CD4-positive, CD25-positive, alpha-beta regulatory T cell (primary cell): ENCODE measurements around the gene KRT76. TPM values are rescaled to one million over a fixed set of nuclear protein-coding genes. Genes with fewer than 3 reads are reported as not detected.

ENCODE experiments used
- ATAC-seq, 2 donors: fragments of 150-1000 bp; cut with Tn5 transposase; one replicate each; pipeline ENCODE4 v1.10.0; 2021; ENCODE audit warnings: low read depth in 2 of 2, moderate number of reproducible peaks in 2 of 2, moderate library complexity in 1 of 2
- DNase-seq, 3 donors: peaks; one replicate each; pipeline versions ENCODE4 v3.0.0 to v3.0.0-alpha.2; 2012 to 2022; ENCODE audit warnings: mixed read lengths in 1 of 3
- H3K27ac ChIP-seq: one replicate; pipeline ENCODE4 v1.7.0; 2013; ENCODE audit warnings: mild to moderate bottlenecking, low read length; ENCODE audit not compliant: insufficient read depth, poor library complexity, severe bottlenecking
- H3K27me3 ChIP-seq: one replicate; pipeline ENCODE4 v1.7.0; 2013; ENCODE audit warnings: low read length; ENCODE audit not compliant: control insufficient read depth, insufficient read depth
- H3K36me3 ChIP-seq: one replicate; pipeline ENCODE4 v1.7.0; 2013; ENCODE audit warnings: mild to moderate bottlenecking, low read length, moderate library complexity; ENCODE audit not compliant: control insufficient read depth, insufficient read depth
- H3K4me1 ChIP-seq: 2 replicates; pipeline ENCODE4 v1.7.0; 2013; ENCODE audit warnings: mild to moderate bottlenecking, low read length; ENCODE audit not compliant: insufficient read depth, control insufficient read depth, poor library complexity, severe bottlenecking
- H3K4me3 ChIP-seq: one replicate; pipeline ENCODE4 v1.7.0; 2013; ENCODE audit warnings: low read depth, mild to moderate bottlenecking, low read length, moderate library complexity
- H3K9me3 ChIP-seq, 2 experiments: 1 replicate in 1 of 2; 2 replicates in 1 of 2; pipeline ENCODE4 v1.7.0; 2013; ENCODE audit warnings: low read length in 2 of 2, mild to moderate bottlenecking in 1 of 2, moderate library complexity in 1 of 2; ENCODE audit not compliant: control insufficient read depth in 2 of 2
- H3K27ac Mint-ChIP-seq, 3 donors: one replicate each; pipeline ENCODE4 v1.8.0; 2020 to 2022; ENCODE audit warnings: mild to moderate bottlenecking in 3 of 3, mixed read lengths in 3 of 3, moderate library complexity in 2 of 3
- H3K27me3 Mint-ChIP-seq: one replicate; pipeline ENCODE4 v1.8.0; 2022; ENCODE audit warnings: mild to moderate bottlenecking, mixed read lengths
- H3K36me3 Mint-ChIP-seq: one replicate; pipeline ENCODE4 v1.8.0; 2020; ENCODE audit warnings: mixed read lengths
- H3K4me1 Mint-ChIP-seq, 4 donors: one replicate each; pipeline ENCODE4 v1.8.0; 2020 to 2022; ENCODE audit warnings: mixed read lengths in 4 of 4, mild to moderate bottlenecking in 1 of 4
- H3K4me3 Mint-ChIP-seq, 4 donors: one replicate each; pipeline ENCODE4 v1.8.0; 2020 to 2022; ENCODE audit warnings: mild to moderate bottlenecking in 4 of 4, mixed read lengths in 4 of 4, moderate library complexity in 3 of 4
- H3K9me3 Mint-ChIP-seq, 7 donors: one replicate each; pipeline ENCODE4 v1.8.0; 2020 to 2022; ENCODE audit warnings: mixed read lengths in 7 of 7, mild to moderate bottlenecking in 3 of 7, moderate library complexity in 2 of 7
- polyA plus RNA-seq, 4 donors: library from polyadenylated mRNA; unstranded; fragments of 300-500 nt; fragmentation: Illumina TruSeq; gene quantifications; one replicate each; pipeline ENCODE4 v1.2.3, GENCODE V29; 2021
- total RNA-seq: library from RNA; stranded (reverse); gene quantifications from one replicate; pipeline ENCODE4 v1.2.3, GENCODE V29; 2022

KRT76 gene
- total and polyA plus RNA-seq, 5 donors from 2014 or later, result not detected

GRCh38 chr12:52784909-52785308 is 7.8 kb upstream of the KRT76 start:
- H3K27ac Mint-ChIP-seq, result no peak overlapping the region
- peaks cover 0 to 10% (median 0%) of the 10 kb centered on the region in 4 donors for H3K4me1 Mint-ChIP-seq
- peaks cover 0 to 3% (median 0%) of the 10 kb centered on the region in 7 donors for H3K9me3 Mint-ChIP-seq
- H3K27me3 Mint-ChIP-seq, result peaks cover 32% of the 10 kb centered on the region
- no peak for DNase-seq
- H3K36me3 Mint-ChIP-seq, result no peaks in the 10 kb centered on the region
- H3K36me3 ChIP-seq, result no peaks in the 10 kb centered on the region
- H3K4me3 Mint-ChIP-seq, result no peak overlapping the region
- H3K4me1 ChIP-seq, result no peaks in the 10 kb centered on the region
- H3K27ac ChIP-seq, result no peak overlapping the region
- no peaks in the 10 kb centered on the region for H3K9me3 ChIP-seq
- H3K4me3 ChIP-seq, result no peak overlapping the region
- peaks cover 3% of the 10 kb centered on the region for H3K27me3 ChIP-seq
- no peak for ATAC-seq

DNA sequence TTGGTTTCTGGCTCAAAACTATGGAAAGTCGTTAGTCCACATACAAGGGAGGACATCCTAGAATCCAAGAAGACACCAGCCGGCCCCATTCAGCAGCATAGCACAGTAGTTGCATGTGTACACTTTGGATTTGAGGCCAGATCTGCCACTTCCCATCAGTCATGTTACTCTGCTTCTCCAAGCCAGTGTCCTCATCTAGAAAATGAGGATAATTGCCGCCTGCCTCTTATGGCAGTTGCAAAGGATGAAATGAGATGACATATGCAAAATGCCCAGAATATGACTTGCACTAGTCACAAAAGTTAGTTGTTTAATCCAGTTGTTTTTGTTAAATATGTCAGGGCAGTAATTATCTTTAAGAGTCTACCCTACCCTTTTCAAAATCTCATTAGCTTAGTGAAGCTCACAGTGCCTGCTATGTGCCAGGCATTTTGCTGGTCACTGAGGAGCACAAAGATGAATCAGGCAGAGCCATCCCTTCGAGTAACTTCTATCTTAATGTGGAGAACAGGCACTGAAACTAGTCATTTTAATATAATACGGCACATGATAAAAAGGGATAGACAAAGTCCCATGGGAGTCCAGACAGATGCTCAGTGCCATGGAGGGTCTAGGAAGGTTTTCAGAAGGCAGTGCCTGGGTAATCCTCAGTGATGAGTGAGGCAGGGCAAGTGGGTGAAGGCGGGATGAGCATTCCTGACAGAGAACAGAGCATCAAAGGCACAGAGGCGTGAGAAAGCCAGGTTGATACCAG is 6.6 kb upstream of the KRT76 start:
- H3K4me3 Mint-ChIP-seq, result no peak overlapping the region
- Histone ChIP-seq H3K4me1 (no peaks in the 10 kb centered on the region), H3K4me3 (no peak overlapping the region), H3K27ac (no peak overlapping the region), H3K27me3 (peaks cover 3% of the 10 kb centered on the region), H3K9me3 (no peaks in the 10 kb centered on the region), H3K36me3 (no peaks in the 10 kb centered on the region)
- H3K27me3 Mint-ChIP-seq, result peaks cover 23% of the 10 kb centered on the region
- no peaks in the 10 kb centered on the region for H3K36me3 Mint-ChIP-seq
- no peak for ATAC-seq
- no peaks in the 10 kb centered on the region for H3K4me1 Mint-ChIP-seq
- no peak overlapping the region for H3K27ac Mint-ChIP-seq
- DNase-seq, result no peak
- H3K9me3 Mint-ChIP-seq, result peaks cover 0 to 3% (median 0%) of the 10 kb centered on the region in 7 donors

DNA sequence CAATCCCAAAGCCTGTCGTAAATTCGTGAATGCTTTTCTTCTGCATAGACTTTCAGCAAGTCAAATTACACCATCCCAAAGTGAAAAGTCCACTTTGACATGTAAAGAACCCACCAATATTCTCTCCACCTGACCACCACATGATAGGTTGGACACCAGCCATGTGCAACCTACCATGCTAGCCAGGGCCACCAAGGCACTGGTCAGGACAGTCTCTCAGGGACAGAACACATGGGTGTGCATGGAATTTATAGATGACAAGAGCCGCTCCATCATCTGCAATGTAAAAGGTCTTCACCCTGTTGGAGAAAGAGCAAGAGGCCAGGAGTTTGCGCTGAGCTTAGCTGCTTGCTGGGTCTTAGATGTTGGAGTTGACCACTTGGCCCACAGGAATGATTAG is 5.4 kb upstream of the KRT76 start:
- Mint-ChIP-seq H3K36me3 (no peaks in the 10 kb centered on the region), H3K4me3 (no peak overlapping the region), H3K27me3 (peaks cover 27% of the 10 kb centered on the region), H3K9me3 (peaks cover 0 to 3% (median 0%) of the 10 kb centered on the region in 7 donors), H3K4me1 (no peaks in the 10 kb centered on the region), H3K27ac (no peak overlapping the region)
- H3K4me3 ChIP-seq, result no peak overlapping the region
- DNase-seq (no peak), ATAC-seq (no peak)
- H3K27ac ChIP-seq, result no peak overlapping the region
- no peaks in the 10 kb centered on the region for H3K36me3 ChIP-seq
- H3K4me1 ChIP-seq, result no peaks in the 10 kb centered on the region
- peaks cover 3% of the 10 kb centered on the region for H3K27me3 ChIP-seq
- H3K9me3 ChIP-seq, result no peaks in the 10 kb centered on the region

- H3K36me3 Mint-ChIP-seq, result no peaks in the 10 kb centered on the region
- H3K4me1 ChIP-seq, result no peaks in the 10 kb centered on the region
- no peak for DNase-seq
- no peak for ATAC-seq
- no peak overlapping the region for H3K27ac ChIP-seq
- peaks cover 27% of the 10 kb centered on the region for H3K27me3 Mint-ChIP-seq
- H3K4me3 Mint-ChIP-seq, result no peak overlapping the region
- no peaks in the 10 kb centered on the region for H3K4me1 Mint-ChIP-seq
- H3K4me3 ChIP-seq, result no peak overlapping the region
- H3K9me3 Mint-ChIP-seq, result peaks cover 0 to 3% (median 0%) of the 10 kb centered on the region in 7 donors
- no peaks in the 10 kb centered on the region for H3K36me3 ChIP-seq
- H3K27me3 ChIP-seq, result peaks cover 3% of the 10 kb centered on the region
- H3K27ac Mint-ChIP-seq, result peak overlapping the region in 1 of 3 donors; percentile 6
- no peaks in the 10 kb centered on the region for H3K9me3 ChIP-seq
Observed at GRCh38 chr12:52781399-52782082, 4.4 kb upstream of the KRT76 start.

- Histone ChIP-seq H3K27me3 (peaks cover 3% of the 10 kb centered on the region), H3K9me3 (no peaks in the 10 kb centered on the region), H3K36me3 (no peaks in the 10 kb centered on the region), H3K4me1 (no peaks in the 10 kb centered on the region), H3K27ac (no peak overlapping the region), H3K4me3 (no peak overlapping the region)
- Mint-ChIP-seq H3K9me3 (peaks cover 0 to 2% (median 0%) of the 10 kb centered on the region in 7 donors), H3K4me3 (no peak overlapping the region), H3K27ac (no peak overlapping the region), H3K4me1 (no peaks in the 10 kb centered on the region), H3K36me3 (no peaks in the 10 kb centered on the region), H3K27me3 (peaks cover 24% of the 10 kb centered on the region)
- ATAC-seq (no peak), DNase-seq (no peak)
Observed at GRCh38 chr12:52779914-52780313, 2.8 kb upstream of the KRT76 start.

- no peaks in the 10 kb centered on the region for H3K4me1 Mint-ChIP-seq
- H3K27me3 ChIP-seq, result peaks cover 3% of the 10 kb centered on the region
- no peaks in the 10 kb centered on the region for H3K4me1 ChIP-seq
- peaks cover 21% of the 10 kb centered on the region for H3K27me3 Mint-ChIP-seq
- H3K4me3 Mint-ChIP-seq, result no peak overlapping the region
- no peaks in the 10 kb centered on the region for H3K36me3 Mint-ChIP-seq
- H3K27ac ChIP-seq, result no peak overlapping the region
- no peaks in the 10 kb centered on the region for H3K9me3 Mint-ChIP-seq
- H3K27ac Mint-ChIP-seq, result no peak overlapping the region
- H3K4me3 ChIP-seq, result no peak overlapping the region
- H3K9me3 ChIP-seq, result no peaks in the 10 kb centered on the region
- H3K36me3 ChIP-seq, result no peaks in the 10 kb centered on the region
- DNase-seq (no peak), ATAC-seq (no peak)
Observed at GRCh38 chr12:52778833-52779232, 1.7 kb upstream of the KRT76 start.

GRCh38 chr12:52777566-52777965 is 421 bp upstream of the KRT76 start:
- Mint-ChIP-seq H3K9me3 (no peaks in the 10 kb centered on the region), H3K4me3 (no peak overlapping the region), H3K4me1 (no peaks in the 10 kb centered on the region), H3K36me3 (no peaks in the 10 kb centered on the region), H3K27ac (no peak overlapping the region), H3K27me3 (peaks cover 22% of the 10 kb centered on the region)
- peaks cover 5% of the 10 kb centered on the region for H3K27me3 ChIP-seq
- no peaks in the 10 kb centered on the region for H3K36me3 ChIP-seq
- no peak for DNase-seq
- H3K4me3 ChIP-seq, result no peak overlapping the region
- H3K27ac ChIP-seq, result no peak overlapping the region
- H3K9me3 ChIP-seq, result no peaks in the 10 kb centered on the region
- no peak for ATAC-seq
- H3K4me1 ChIP-seq, result no peaks in the 10 kb centered on the region

DNA sequence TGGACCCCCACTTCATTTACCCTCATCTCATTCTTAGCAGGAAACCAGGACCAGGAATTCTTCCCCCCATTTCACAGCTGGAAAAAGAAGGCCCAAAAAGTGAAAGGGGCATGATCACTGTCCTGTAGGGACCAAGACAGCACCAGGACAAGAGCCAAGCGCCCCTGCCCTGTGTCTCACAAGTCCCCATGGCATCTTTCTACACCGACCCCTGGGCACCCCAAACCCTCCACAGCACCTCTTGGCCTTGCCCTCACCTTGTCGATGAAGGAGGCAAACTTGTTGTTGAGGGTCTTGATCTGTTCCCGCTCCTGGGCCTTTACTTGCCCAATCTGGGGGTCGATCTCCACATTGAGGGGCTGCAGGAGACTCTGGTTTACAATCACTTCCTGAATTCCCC is 710 bp downstream of the KRT76 start:
- no peak overlapping the region for H3K4me3 ChIP-seq
- no peaks in the 10 kb centered on the region for H3K36me3 ChIP-seq
- H3K4me1 ChIP-seq, result no peaks in the 10 kb centered on the region
- Mint-ChIP-seq H3K27ac (no peak overlapping the region), H3K9me3 (no peaks in the 10 kb centered on the region), H3K27me3 (peaks cover 22% of the 10 kb centered on the region), H3K36me3 (no peaks in the 10 kb centered on the region), H3K4me3 (no peak overlapping the region), H3K4me1 (no peaks in the 10 kb centered on the region)
- DNase-seq (no peak), ATAC-seq (no peak)
- peaks cover 2% of the 10 kb centered on the region for H3K27me3 ChIP-seq
- no peak overlapping the region for H3K27ac ChIP-seq
- H3K9me3 ChIP-seq, result no peaks in the 10 kb centered on the region
